HepG2 (cell line): ENCODE data around the gene ZNF860. TPM values are rescaled to one million over a fixed set of nuclear protein-coding genes. Genes with fewer than 3 reads are reported as not detected.

Source experiments
- ATAC-seq: fragments of 200-7000 bp; cut with Tn5 transposase; 3 replicates; pipeline ENCODE4 v1.9.1; 2020; ENCODE audit warnings: mild to moderate bottlenecking, moderate library complexity
- BruUV-seq: library from RNA; stranded (reverse); fragments of 400-500 nt; replicated peaks from 2 replicates; lab custom pipeline; 2021; lab: Mats Ljungman, UMichigan
- CTCF ChIA-PET: fragments of 300-600 bp; formaldehyde crosslinking; extraction: SDS; loops from one replicate; lab custom pipeline; 2021; ENCODE audit warnings: low total read pairs, inconsistent platforms, low intra/inter-chr PET ratio; lab: Yijun Ruan, JAX
- POLR2A ChIA-PET: fragments of 350-600 bp; sonication (Branson Sonifier 250); formaldehyde crosslinking; loops from one replicate; lab custom pipeline; 2020; ENCODE audit warnings: antibody characterized with exemption, inconsistent platforms; lab: Yijun Ruan, JAX
- DNase-seq: peaks from one replicate; pipeline ENCODE4 v3.0.0-alpha.2; 2015; ENCODE audit warnings: low spot score
- FAIRE-seq: peaks from 3 replicates; lab custom pipeline; 2011; peaks lifted over from hg19 to GRCh38; lab: Jason Lieb, UNC
- H2AFZ ChIP-seq: one replicate; pipeline ENCODE4 v1.6.1; 2011; ENCODE audit warnings: low read length, inconsistent platforms
- H3K27ac ChIP-seq: fragments of 300-600 bp; 3 replicates; pipeline ENCODE4 v1.8.0; 2011; ENCODE audit warnings: mixed run types, mild to moderate bottlenecking, mixed read lengths, low read length, inconsistent platforms; ENCODE audit not compliant: insufficient read depth; ENCODE audit errors: extremely low read length
- H3K27me3 ChIP-seq, 2 experiments: fragments of 200-600 bp in 1 of 2; 2 replicates in 1 of 2; 3 replicates in 1 of 2; pipeline versions ENCODE4 v1.6.0 to v1.8.0; 2011; ENCODE audit warnings: low read length in 2 of 2, mild to moderate bottlenecking in 2 of 2, moderate library complexity in 2 of 2, inconsistent platforms in 1 of 2; ENCODE audit not compliant: insufficient read depth in 2 of 2, control insufficient read depth in 1 of 2
- H3K36me3 ChIP-seq, 2 experiments: fragments of 200-600 bp in 1 of 2; replicated peaks in 1 of 2; 2 replicates in 1 of 2; 3 replicates in 1 of 2; pipeline versions ENCODE4 v1.5.1 to v1.8.0; 2011; ENCODE audit warnings: low read length in 2 of 2, inconsistent platforms in 1 of 2; ENCODE audit not compliant: insufficient read depth in 2 of 2, control insufficient read depth in 1 of 2
- H3K4me1 ChIP-seq: 2 replicates; pipeline ENCODE4 v1.5.1; 2012; ENCODE audit warnings: low read length, inconsistent platforms; ENCODE audit not compliant: insufficient read depth
- H3K4me2 ChIP-seq: 2 replicates; pipeline ENCODE4 v1.6.0; 2011; ENCODE audit warnings: low read depth, low read length, inconsistent platforms
- H3K4me3 ChIP-seq, 3 experiments: fragments of 200-600 bp in 1 of 3; sonication (generic), shearing (Covaris generic) in 1 of 3; replicated peaks in 1 of 3; 2 replicates each; pipeline ENCODE4 v1.5.1; 2011 to 2016; ENCODE audit warnings: low read length in 3 of 3, inconsistent platforms in 2 of 3, low read depth in 2 of 3, mild to moderate bottlenecking in 2 of 3, control low read depth in 1 of 3, mixed read lengths in 1 of 3; ENCODE audit not compliant: insufficient read depth in 1 of 3
- H3K79me2 ChIP-seq: one replicate; pipeline ENCODE4 v1.6.1; 2011; ENCODE audit warnings: low read length, inconsistent platforms; ENCODE audit not compliant: insufficient read depth
- H3K9ac ChIP-seq: 2 replicates; pipeline ENCODE4 v1.6.0; 2011; ENCODE audit warnings: mild to moderate bottlenecking, low read depth, low read length, inconsistent platforms; ENCODE audit not compliant: insufficient read depth
- H3K9me3 ChIP-seq: 2 replicates; pipeline ENCODE4 v1.5.1; 2012; ENCODE audit warnings: mild to moderate bottlenecking, low read length
- H4K20me1 ChIP-seq: 2 replicates; pipeline ENCODE4 v1.6.0; 2011; ENCODE audit warnings: inconsistent platforms, mild to moderate bottlenecking, low read length, moderate library complexity; ENCODE audit not compliant: insufficient read depth
- ATRX ChIP-seq: sonication (generic); formaldehyde crosslinking; IDR thresholded peaks from 2 replicates; pipeline ENCODE4 v1.4.0; 2020; ENCODE audit warnings: missing genetic modification reagents, borderline replicate concordance
- CHD2 ChIP-seq: IDR thresholded peaks from 2 replicates; pipeline ENCODE4 v1.6.1; 2011; ENCODE audit warnings: low read depth, low read length, improper control_type of control experiment
- FOXP1 ChIP-seq, 2 experiments: fragments of 450-650 bp in 1 of 2; IDR thresholded peaks; 2 replicates each; pipeline ENCODE4 v1.6.1; 2017 to 2018; ENCODE audit warnings: antibody characterized with exemption in 1 of 2
- GTF2F1 ChIP-seq: fragments of 150-350 bp; IDR thresholded peaks from 2 replicates; pipeline ENCODE4 v1.6.1; 2014; ENCODE audit warnings: low read length
- IKZF1 ChIP-seq: fragments of 450-650 bp; IDR thresholded peaks from 2 replicates; pipeline ENCODE4 v1.7.1; 2016
- MATR3 ChIP-seq: sonication (generic); formaldehyde crosslinking; IDR thresholded peaks from 2 replicates; pipeline ENCODE4 v1.4.0; 2020; ENCODE audit warnings: missing genetic modification reagents
- MTF2 ChIP-seq: sonication (generic); formaldehyde crosslinking; IDR thresholded peaks from 2 replicates; pipeline ENCODE4 v1.5.0; 2020; ENCODE audit warnings: missing genetic modification reagents, borderline replicate concordance
- ZBTB21 ChIP-seq: sonication (generic); formaldehyde crosslinking; IDR thresholded peaks from 2 replicates; pipeline ENCODE4 v1.4.0; 2020; ENCODE audit warnings: missing genetic modification reagents
- ZFP41 ChIP-seq: sonication (generic); formaldehyde crosslinking; IDR thresholded peaks from 2 replicates; pipeline ENCODE4 v1.4.0; 2020; ENCODE audit warnings: mild to moderate bottlenecking, missing genetic modification reagents, borderline replicate concordance
- ZNF333 ChIP-seq: sonication (generic); formaldehyde crosslinking; IDR thresholded peaks from 2 replicates; pipeline ENCODE4 v1.4.0; 2020; ENCODE audit warnings: mild to moderate bottlenecking, missing genetic modification reagents, borderline replicate concordance
- ZNF337 ChIP-seq: sonication (generic); formaldehyde crosslinking; IDR thresholded peaks from 2 replicates; pipeline ENCODE4 v1.5.1; 2020; ENCODE audit warnings: missing genetic modification reagents, low read depth, mild to moderate bottlenecking, borderline replicate concordance
- ZNF383 ChIP-seq: sonication (generic); formaldehyde crosslinking; IDR thresholded peaks from 2 replicates; pipeline ENCODE4 v1.4.0; 2020; ENCODE audit warnings: missing genetic modification reagents, mild to moderate bottlenecking, borderline replicate concordance
- ZNF572 ChIP-seq: sonication (generic); formaldehyde crosslinking; IDR thresholded peaks from 2 replicates; pipeline ENCODE4 v1.5.1; 2020; ENCODE audit warnings: mild to moderate bottlenecking, missing genetic modification reagents
- ZNF781 ChIP-seq: sonication (generic); formaldehyde crosslinking; IDR thresholded peaks from 2 replicates; pipeline ENCODE4 v1.5.1; 2020; ENCODE audit warnings: borderline replicate concordance, mild to moderate bottlenecking, missing genetic modification reagents; ENCODE audit errors: not compliant biosample characterization
- ZNF790 ChIP-seq: sonication (generic); formaldehyde crosslinking; IDR thresholded peaks from 2 replicates; pipeline ENCODE4 v1.8.0; 2022; ENCODE audit warnings: missing genetic modification reagents, mild to moderate bottlenecking, borderline replicate concordance
- ZNF792 ChIP-seq: IDR thresholded peaks from 2 replicates; pipeline ENCODE4 v1.6.1; 2016
- WGBS: methylation state at CpG from one replicate; pipeline ENCODE4 v1.1.6; 2017; ENCODE audit warnings: low lambda C conversion rate; 5-methylcytosine and 5-hydroxymethylcytosine counted together
- in situ Hi-C: cut with HindIII; loops from 2 replicates; pipeline ENCODE4 v1.10.0; 2017; ENCODE audit warnings: low pct_unique_long_range_greater_than_20kb; ENCODE audit not compliant: extremely low pct_ligation_motif_present
- intact Hi-C: fragments of 100-400 bp; cut with micrococcal nuclease; formaldehyde crosslinking; loops from one replicate; pipeline ENCODE4 v1.10.0; 2022; ENCODE audit not compliant: unreplicated experiment
- polyA plus RNA-seq, 8 experiments: library from polyadenylated mRNA; depleted of rRNA in 3 of 8; stranded (reverse) in 7 of 8; unstranded in 1 of 8; fragments of >200 nt; fragmentation: Illumina TruSeq in 4 of 8; extraction: Trizol in 4 of 8; gene quantifications; 2 replicates each; pipeline versions ENCODE4 v1.2.1 to v1.2.3, GENCODE V29; 2011 to 2016; ENCODE audit warnings: low read depth in 4 of 8, missing spikeins in 1 of 8, mixed read lengths in 1 of 8; ENCODE audit not compliant: insufficient read depth in 1 of 8
- total RNA-seq, 5 experiments: library from RNA; depleted of rRNA; stranded (reverse); fragments of >200 nt; fragmentation: Illumina TruSeq; extraction: Trizol; gene quantifications; 2 replicates each; pipeline ENCODE4 v1.2.3, GENCODE V29; 2016; ENCODE audit warnings: low read depth in 1 of 5
- TF ChIP-seq, protein P1 (sequence below): sonication (generic); formaldehyde crosslinking; IDR thresholded peaks from 2 replicates; pipeline ENCODE4 v1.4.0; 2020; ENCODE audit warnings: missing genetic modification reagents
- TF ChIP-seq, protein P2 (sequence below): sonication (generic); formaldehyde crosslinking; IDR thresholded peaks from 2 replicates; pipeline ENCODE4 v1.5.0; 2020; ENCODE audit warnings: mild to moderate bottlenecking, missing genetic modification reagents
- TF ChIP-seq, protein P3 (sequence below): sonication (generic); formaldehyde crosslinking; IDR thresholded peaks from 2 replicates; pipeline ENCODE4 v1.4.0; 2020; ENCODE audit warnings: mild to moderate bottlenecking, low read depth, missing genetic modification reagents
- TF ChIP-seq, protein P4 (sequence below): IDR thresholded peaks from 2 replicates; pipeline ENCODE4 v1.6.1; 2016; ENCODE audit warnings: mild to moderate bottlenecking

Gene ZNF860
- total and polyA plus RNA-seq, 2 of the 13 experiments (the other 11 are each of a cell fraction or from before 2014, with no cell fraction given): 0.55 to 0.73 TPM

DNA sequence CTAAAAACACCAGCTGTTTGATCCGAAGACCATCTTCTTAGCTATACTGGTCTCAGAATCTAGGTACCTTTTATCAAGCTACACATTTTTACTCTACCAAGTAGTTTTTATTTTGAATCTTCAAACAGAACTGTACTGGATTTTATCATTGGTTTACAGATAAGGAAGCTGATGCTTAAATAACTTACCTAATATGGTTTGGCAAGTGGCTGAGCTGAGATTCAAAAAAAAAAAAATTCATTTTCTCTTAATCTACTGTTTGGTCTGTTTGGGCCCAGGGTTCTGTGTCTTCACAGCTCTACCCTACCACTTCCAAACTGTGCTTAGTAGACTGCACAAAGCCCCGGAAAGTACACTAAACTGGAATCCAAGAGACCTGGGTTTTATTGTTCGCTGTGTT is 35.7 kb downstream of the ZNF860 start:
- Histone ChIP-seq H3K9ac (no peak overlapping the region), H3K36me3 (no peaks in the 10 kb centered on the region), H3K27me3 (no peaks in the 10 kb centered on the region), H3K27ac (no peak overlapping the region), H4K20me1 (no peaks in the 10 kb centered on the region), H3K4me2 (no peak overlapping the region), H3K4me3 (no peak overlapping the region), H3K9me3 (no peaks in the 10 kb centered on the region), H3K79me2 (no peaks in the 10 kb centered on the region), H3K4me1 (peaks cover 11% of the 10 kb centered on the region), H2AFZ (no peak overlapping the region)
- FAIRE-seq (no peak), DNase-seq (no peak), ATAC-seq (no peak)
- intact Hi-C loops: no loop called here
- 63% methylated on average over 3 of the region's 3 CpGs for WGBS
- TF ChIP-seq CHD2 (no peak), MATR3 (CRISPR knock-in tag) (no peak), IKZF1 (no peak), MTF2 (no peak), ZBTB21 (CRISPR knock-in tag) (no peak), ZNF790 (CRISPR knock-in tag) (no peak), ZNF572 (CRISPR knock-in tag) (no peak), GTF2F1 (no peak), FOXP1 (IDR thresholded peaks at IDR 0.05) (no peak), FOXP1 (CRISPR knock-in tag; IDR thresholded peaks at IDR 0.05) (no peak), ZNF792 (CRISPR knock-in tag) (no peak), ZNF337 (CRISPR knock-in tag) (no peak), ZFP41 (no peak), ZNF781 (CRISPR knock-in tag) (no peak), ATRX (CRISPR knock-in tag) (no peak), ZNF333 (CRISPR knock-in tag) (no peak), ZNF383 (CRISPR knock-in tag) (no peak)
- TF ChIP-seq, protein P1, sequence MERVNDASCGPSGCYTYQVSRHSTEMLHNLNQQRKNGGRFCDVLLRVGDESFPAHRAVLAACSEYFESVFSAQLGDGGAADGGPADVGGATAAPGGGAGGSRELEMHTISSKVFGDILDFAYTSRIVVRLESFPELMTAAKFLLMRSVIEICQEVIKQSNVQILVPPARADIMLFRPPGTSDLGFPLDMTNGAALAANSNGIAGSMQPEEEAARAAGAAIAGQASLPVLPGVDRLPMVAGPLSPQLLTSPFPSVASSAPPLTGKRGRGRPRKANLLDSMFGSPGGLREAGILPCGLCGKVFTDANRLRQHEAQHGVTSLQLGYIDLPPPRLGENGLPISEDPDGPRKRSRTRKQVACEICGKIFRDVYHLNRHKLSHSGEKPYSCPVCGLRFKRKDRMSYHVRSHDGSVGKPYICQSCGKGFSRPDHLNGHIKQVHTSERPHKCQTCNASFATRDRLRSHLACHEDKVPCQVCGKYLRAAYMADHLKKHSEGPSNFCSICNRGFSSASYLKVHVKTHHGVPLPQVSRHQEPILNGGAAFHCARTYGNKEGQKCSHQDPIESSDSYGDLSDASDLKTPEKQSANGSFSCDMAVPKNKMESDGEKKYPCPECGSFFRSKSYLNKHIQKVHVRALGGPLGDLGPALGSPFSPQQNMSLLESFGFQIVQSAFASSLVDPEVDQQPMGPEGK: no peak
- TF ChIP-seq, protein P2, sequence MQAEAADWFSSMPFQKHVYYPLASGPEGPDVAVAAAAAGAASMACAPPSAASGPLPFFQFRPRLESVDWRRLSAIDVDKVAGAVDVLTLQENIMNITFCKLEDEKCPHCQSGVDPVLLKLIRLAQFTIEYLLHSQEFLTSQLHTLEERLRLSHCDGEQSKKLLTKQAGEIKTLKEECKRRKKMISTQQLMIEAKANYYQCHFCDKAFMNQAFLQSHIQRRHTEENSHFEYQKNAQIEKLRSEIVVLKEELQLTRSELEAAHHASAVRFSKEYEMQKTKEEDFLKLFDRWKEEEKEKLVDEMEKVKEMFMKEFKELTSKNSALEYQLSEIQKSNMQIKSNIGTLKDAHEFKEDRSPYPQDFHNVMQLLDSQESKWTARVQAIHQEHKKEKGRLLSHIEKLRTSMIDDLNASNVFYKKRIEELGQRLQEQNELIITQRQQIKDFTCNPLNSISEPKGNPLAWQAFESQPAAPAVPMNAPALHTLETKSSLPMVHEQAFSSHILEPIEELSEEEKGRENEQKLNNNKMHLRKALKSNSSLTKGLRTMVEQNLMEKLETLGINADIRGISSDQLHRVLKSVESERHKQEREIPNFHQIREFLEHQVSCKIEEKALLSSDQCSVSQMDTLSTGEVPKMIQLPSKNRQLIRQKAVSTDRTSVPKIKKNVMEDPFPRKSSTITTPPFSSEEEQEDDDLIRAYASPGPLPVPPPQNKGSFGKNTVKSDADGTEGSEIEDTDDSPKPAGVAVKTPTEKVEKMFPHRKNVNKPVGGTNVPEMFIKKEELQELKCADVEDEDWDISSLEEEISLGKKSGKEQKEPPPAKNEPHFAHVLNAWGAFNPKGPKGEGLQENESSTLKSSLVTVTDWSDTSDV (CRISPR knock-in tag): no peak
- TF ChIP-seq, protein P3, sequence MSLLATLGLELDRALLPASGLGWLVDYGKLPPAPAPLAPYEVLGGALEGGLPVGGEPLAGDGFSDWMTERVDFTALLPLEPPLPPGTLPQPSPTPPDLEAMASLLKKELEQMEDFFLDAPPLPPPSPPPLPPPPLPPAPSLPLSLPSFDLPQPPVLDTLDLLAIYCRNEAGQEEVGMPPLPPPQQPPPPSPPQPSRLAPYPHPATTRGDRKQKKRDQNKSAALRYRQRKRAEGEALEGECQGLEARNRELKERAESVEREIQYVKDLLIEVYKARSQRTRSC (CRISPR knock-in tag): no peak
- TF ChIP-seq, protein P4, sequence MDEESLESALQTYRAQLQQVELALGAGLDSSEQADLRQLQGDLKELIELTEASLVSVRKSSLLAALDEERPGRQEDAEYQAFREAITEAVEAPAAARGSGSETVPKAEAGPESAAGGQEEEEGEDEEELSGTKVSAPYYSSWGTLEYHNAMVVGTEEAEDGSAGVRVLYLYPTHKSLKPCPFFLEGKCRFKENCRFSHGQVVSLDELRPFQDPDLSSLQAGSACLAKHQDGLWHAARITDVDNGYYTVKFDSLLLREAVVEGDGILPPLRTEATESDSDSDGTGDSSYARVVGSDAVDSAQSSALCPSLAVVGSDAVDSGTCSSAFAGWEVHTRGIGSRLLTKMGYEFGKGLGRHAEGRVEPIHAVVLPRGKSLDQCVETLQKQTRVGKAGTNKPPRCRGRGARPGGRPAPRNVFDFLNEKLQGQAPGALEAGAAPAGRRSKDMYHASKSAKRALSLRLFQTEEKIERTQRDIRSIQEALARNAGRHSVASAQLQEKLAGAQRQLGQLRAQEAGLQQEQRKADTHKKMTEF (CRISPR knock-in tag): no peak
- CTCF ChIA-PET: no interaction called here
- POLR2A ChIA-PET: no interaction called here
- BruUV-seq: no TSS peak
- in situ Hi-C loops: loop anchor here (5.0 kb wide), 1 partner anchor 125 kb away; no protein-coding TSS in a partner anchor
